Tibial artery (tissue), 4 donors: ENCODE measurements around the gene HSPA1A.

Source experiments
- DNase-seq, 2 donors: peaks; one replicate each; pipeline ENCODE4 v3.0.0-alpha.2; 2019
- H3K27ac ChIP-seq, 2 donors: fragments of 200-600 bp; sonication (generic) in 1 of 2; 1 replicate in 1 of 2; 2 replicates in 1 of 2; pipeline ENCODE4 v1.5.1; 2018 to 2019; ENCODE audit warnings: mild to moderate bottlenecking in 1 of 2
- H3K27me3 ChIP-seq, 2 donors: fragments of 200-600 bp; sonication (generic) in 1 of 2; one replicate each; pipeline versions ENCODE4 v1.5.1 to v1.6.0; 2016 to 2019
- H3K36me3 ChIP-seq, 3 donors: fragments of 200-600 bp; sonication (generic) in 2 of 3; one replicate each; pipeline ENCODE4 v1.5.1; 2016 to 2019; ENCODE audit warnings: mild to moderate bottlenecking in 2 of 3
- H3K4me1 ChIP-seq, 4 donors: fragments of 200-600 bp; sonication (generic) in 2 of 4; 1 replicate in 3 of 4; 2 replicates in 1 of 4; pipeline ENCODE4 v1.5.1; 2016 to 2019
- H3K4me3 ChIP-seq, 2 donors: fragments of 200-600 bp; sonication (generic) in 1 of 2; 1 replicate in 1 of 2; 2 replicates in 1 of 2; pipeline ENCODE4 v1.5.1; 2018 to 2019; ENCODE audit warnings: mild to moderate bottlenecking in 2 of 2
- H3K9me3 ChIP-seq, 3 donors: fragments of 200-600 bp; sonication (generic) in 1 of 3; one replicate each; pipeline ENCODE4 v1.5.1; 2016 to 2019
- CTCF ChIP-seq, 2 experiments: fragments of 200-600 bp in 1 of 2; fragments of 450-650 bp in 1 of 2; IDR thresholded peaks; one replicate each; pipeline ENCODE4 v1.5.1; 2017 to 2019; ENCODE audit warnings: antibody characterized with exemption in 2 of 2, mild to moderate bottlenecking in 1 of 2, moderate library complexity in 1 of 2
- intact Hi-C: fragments of 100-400 bp; cut with DNase I; formaldehyde crosslinking; loops from one replicate; pipeline ENCODE4 v1.15.0; 2023; ENCODE audit warnings: low total_unique reads

HSPA1A gene

DNA sequence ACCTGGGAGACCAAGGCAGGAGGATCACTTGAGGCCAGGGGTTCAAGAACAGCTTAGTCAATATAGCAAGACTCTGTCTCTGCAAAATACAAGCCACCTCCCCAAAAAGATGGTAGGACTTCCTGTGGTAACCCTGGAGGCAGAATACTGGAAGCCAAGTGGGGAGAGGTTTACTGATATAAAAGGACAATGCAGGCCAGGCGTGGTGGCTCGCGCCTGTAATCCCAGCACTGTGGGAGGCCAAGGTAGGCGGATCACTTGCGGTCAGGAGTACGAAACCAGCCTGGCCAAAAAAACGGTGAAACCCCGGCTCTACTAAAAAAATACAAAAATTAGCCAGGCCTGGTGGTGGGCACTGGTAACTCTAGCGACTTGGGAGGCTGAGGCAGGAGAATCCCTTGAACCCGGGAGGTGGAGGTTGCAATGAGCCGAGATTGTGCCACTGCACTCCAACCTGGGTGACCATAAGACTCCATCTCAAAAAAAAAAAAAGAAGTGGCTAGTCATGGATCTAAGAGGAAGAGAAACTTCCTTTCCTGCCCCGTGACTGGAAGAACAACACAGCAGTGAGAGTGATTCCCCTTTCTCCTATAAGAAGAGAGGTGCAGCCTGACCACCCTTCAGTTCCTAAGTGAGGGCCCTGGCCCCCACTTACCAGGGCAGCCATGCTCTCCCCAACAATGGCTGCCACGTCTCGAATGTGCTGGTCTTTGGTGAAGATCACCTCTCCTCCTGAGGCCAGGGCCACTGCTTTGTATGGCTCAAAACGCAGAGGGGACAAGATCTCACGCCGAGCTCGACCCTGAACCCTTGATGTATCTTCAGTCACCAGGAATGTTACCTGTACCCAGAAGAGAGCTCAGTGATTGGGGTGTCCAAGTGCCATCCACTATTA lies 46.7 kb upstream of the HSPA1A start:
- Histone ChIP-seq H3K36me3 (no peaks in the 10 kb centered on the region), H3K27ac (no peak overlapping the region), H3K9me3 (no peaks in the 10 kb centered on the region), H3K4me1 (peaks cover 0 to 7% (median 3%) of the 10 kb centered on the region in 4 donors), H3K4me3 (no peak overlapping the region), H3K27me3 (peaks cover 0 to 12% of the 10 kb centered on the region in 2 donors)
- intact Hi-C loops = no loop called here
- DNase-seq = no peak
- TF ChIP-seq CTCF (IDR thresholded peaks at IDR 0.05) = no peak

- no peaks in the 10 kb centered on the region for H3K36me3 ChIP-seq
- intact Hi-C loops = no loop called here
- no peaks in the 10 kb centered on the region for H3K9me3 ChIP-seq
- DNase-seq = peak; percentile 51 to 82
- H3K27ac ChIP-seq = no peak overlapping the region
- peaks cover 0 to 7% (median 3%) of the 10 kb centered on the region in 4 donors for H3K4me1 ChIP-seq
- H3K4me3 ChIP-seq = no peak overlapping the region
- TF ChIP-seq CTCF (IDR thresholded peaks at IDR 0.05) = peak; percentile 45 to 49
- peaks cover 0 to 12% of the 10 kb centered on the region in 2 donors for H3K27me3 ChIP-seq
These were observed 45.5 kb upstream of the HSPA1A start for GRCh38 chr6:31769684-31770371.

DNA sequence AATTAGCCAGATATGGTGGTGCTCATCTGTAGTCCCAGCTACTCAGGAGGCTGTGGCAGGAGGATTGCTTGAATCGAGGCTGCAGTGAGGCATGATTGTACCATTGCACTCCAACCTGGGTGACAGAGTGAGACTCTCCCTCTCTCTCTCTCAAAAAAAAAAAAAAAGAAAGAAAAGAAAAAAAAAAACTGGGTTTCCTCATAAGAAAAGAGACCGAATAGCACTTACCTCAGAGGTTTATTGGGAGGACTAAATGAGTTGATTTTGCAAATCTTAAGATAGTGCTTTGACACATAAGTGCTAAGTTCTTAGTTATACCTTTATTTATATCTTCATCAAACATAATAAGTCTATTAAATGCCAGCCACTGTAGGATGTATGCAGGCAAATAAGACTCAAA lies 44.5 kb upstream of the HSPA1A start:
- H3K4me3 ChIP-seq = no peak overlapping the region
- peaks cover 0 to 8% of the 10 kb centered on the region in 2 donors for H3K27me3 ChIP-seq
- H3K4me1 ChIP-seq = peaks cover 0 to 7% (median 3%) of the 10 kb centered on the region in 4 donors
- no peak for DNase-seq
- intact Hi-C loops = no loop called here
- no peak overlapping the region for H3K27ac ChIP-seq
- no peaks in the 10 kb centered on the region for H3K36me3 ChIP-seq
- no peak for TF ChIP-seq CTCF (IDR thresholded peaks at IDR 0.05)
- no peaks in the 10 kb centered on the region for H3K9me3 ChIP-seq

GRCh38 chr6:31771992-31772358 lies 43.4 kb upstream of the HSPA1A start:
- Histone ChIP-seq H3K9me3 (no peaks in the 10 kb centered on the region), H3K27me3 (no peaks in the 10 kb centered on the region), H3K4me3 (no peak overlapping the region), H3K4me1 (peaks cover 0 to 6% (median 4%) of the 10 kb centered on the region in 4 donors), H3K36me3 (no peaks in the 10 kb centered on the region), H3K27ac (no peak overlapping the region)
- no peak for TF ChIP-seq CTCF (IDR thresholded peaks at IDR 0.05)
- DNase-seq = no peak
- intact Hi-C loops = no loop called here

DNA sequence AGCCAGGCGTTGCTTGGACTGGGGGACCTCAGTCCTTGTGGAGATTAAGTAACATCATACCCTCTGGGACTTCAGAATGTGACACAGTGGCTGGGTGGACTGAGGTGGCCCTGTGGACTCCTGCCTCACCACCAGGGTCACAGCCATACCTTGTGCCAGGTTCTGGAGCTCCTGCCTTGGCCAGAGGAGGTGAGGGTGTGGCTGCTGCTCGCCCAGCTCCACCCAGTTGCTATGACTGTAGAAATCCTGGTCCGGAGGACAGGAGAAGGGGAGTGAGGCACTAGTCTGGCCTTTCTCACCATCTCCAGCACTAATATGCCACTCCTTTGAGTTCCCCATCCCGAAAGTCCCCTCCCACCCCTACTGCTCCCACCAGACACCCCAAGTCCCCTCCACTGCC lies 40.2 kb upstream of the HSPA1A start:
- peaks cover 7 to 25% (median 22%) of the 10 kb centered on the region in 3 donors for H3K36me3 ChIP-seq
- peaks cover 0 to 12% (median 8%) of the 10 kb centered on the region in 4 donors for H3K4me1 ChIP-seq
- DNase-seq = no peak
- no peaks in the 10 kb centered on the region for H3K27me3 ChIP-seq
- no peak overlapping the region for H3K4me3 ChIP-seq
- no peak overlapping the region for H3K27ac ChIP-seq
- H3K9me3 ChIP-seq = no peaks in the 10 kb centered on the region
- intact Hi-C loops = no loop called here
- TF ChIP-seq CTCF (IDR thresholded peaks at IDR 0.05) = no peak
